Measurements from ENCODE around the gene CYP26B1.

DNA sequence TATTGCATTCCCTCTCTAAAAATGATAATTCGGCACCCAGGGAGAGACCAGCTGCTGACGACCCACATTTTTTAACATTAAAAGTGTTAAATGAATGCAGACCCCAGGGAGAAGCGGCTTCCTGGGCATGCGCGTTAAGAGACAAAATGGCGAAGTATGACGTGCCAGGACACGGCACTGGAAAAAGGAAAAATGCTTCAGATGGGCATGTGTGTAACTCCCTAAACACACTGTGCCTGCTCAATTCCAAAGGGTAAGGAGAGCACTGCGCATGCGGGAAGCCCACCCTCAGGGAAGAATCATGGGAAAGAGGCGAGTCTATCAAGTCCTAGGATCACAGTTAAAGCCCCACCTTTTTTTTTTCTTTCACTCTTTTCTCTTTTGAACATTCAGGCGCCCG, 58.1 kb downstream of the CYP26B1 start:
- TF ChIP-seq, protein P1, sequence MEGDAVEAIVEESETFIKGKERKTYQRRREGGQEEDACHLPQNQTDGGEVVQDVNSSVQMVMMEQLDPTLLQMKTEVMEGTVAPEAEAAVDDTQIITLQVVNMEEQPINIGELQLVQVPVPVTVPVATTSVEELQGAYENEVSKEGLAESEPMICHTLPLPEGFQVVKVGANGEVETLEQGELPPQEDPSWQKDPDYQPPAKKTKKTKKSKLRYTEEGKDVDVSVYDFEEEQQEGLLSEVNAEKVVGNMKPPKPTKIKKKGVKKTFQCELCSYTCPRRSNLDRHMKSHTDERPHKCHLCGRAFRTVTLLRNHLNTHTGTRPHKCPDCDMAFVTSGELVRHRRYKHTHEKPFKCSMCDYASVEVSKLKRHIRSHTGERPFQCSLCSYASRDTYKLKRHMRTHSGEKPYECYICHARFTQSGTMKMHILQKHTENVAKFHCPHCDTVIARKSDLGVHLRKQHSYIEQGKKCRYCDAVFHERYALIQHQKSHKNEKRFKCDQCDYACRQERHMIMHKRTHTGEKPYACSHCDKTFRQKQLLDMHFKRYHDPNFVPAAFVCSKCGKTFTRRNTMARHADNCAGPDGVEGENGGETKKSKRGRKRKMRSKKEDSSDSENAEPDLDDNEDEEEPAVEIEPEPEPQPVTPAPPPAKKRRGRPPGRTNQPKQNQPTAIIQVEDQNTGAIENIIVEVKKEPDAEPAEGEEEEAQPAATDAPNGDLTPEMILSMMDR (IDR thresholded peaks at IDR 0.05 in 4 of 5, conservative IDR thresholded peaks at IDR 0.05 in 1 of 5) = no peak
- TF ChIP-seq POLR2A (IDR thresholded peaks at IDR 0.05) = no peak
